ENCODE measurements around the gene PSMB2. TPM values are rescaled to one million over a fixed set of nuclear protein-coding genes. Genes with fewer than 3 reads are reported as not detected.

The PSMB2 gene
- total RNA-seq, 1 donor from 2014 or later = 44.1 TPM

DNA sequence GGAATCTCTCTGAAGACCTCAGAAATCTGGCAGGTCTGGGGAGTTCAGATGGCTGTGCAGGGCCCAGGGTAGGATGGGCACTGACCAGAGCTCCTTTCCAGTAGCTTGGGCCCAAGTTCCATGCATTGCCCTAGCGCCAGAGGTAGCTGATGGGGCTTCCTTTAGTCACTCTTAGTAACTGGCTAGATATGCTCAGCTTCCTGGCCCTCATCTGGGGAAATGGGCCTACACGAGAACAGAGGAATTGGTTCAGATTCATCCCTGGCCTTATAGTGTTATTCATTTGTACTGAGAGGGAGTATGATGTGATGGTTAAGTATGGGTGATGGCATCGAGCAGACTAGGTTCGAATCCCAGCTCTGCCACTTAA lies 15.5 kb upstream of the PSMB2 start:
- TF ChIP-seq, protein P1, sequence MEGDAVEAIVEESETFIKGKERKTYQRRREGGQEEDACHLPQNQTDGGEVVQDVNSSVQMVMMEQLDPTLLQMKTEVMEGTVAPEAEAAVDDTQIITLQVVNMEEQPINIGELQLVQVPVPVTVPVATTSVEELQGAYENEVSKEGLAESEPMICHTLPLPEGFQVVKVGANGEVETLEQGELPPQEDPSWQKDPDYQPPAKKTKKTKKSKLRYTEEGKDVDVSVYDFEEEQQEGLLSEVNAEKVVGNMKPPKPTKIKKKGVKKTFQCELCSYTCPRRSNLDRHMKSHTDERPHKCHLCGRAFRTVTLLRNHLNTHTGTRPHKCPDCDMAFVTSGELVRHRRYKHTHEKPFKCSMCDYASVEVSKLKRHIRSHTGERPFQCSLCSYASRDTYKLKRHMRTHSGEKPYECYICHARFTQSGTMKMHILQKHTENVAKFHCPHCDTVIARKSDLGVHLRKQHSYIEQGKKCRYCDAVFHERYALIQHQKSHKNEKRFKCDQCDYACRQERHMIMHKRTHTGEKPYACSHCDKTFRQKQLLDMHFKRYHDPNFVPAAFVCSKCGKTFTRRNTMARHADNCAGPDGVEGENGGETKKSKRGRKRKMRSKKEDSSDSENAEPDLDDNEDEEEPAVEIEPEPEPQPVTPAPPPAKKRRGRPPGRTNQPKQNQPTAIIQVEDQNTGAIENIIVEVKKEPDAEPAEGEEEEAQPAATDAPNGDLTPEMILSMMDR (IDR thresholded peaks at IDR 0.05) = no peak
- DNase-seq = no peak
- intact Hi-C loops (cut with DNase I) = no loop called here
- no peak for ATAC-seq
- Histone ChIP-seq H3K4me3 (no peak overlapping the region), H3K27me3 (no peaks in the 10 kb centered on the region), H3K36me3 (no peaks in the 10 kb centered on the region), H3K27ac (no peak overlapping the region), H3K4me1 (no peaks in the 10 kb centered on the region), H3K9me3 (no peaks in the 10 kb centered on the region)

DNA sequence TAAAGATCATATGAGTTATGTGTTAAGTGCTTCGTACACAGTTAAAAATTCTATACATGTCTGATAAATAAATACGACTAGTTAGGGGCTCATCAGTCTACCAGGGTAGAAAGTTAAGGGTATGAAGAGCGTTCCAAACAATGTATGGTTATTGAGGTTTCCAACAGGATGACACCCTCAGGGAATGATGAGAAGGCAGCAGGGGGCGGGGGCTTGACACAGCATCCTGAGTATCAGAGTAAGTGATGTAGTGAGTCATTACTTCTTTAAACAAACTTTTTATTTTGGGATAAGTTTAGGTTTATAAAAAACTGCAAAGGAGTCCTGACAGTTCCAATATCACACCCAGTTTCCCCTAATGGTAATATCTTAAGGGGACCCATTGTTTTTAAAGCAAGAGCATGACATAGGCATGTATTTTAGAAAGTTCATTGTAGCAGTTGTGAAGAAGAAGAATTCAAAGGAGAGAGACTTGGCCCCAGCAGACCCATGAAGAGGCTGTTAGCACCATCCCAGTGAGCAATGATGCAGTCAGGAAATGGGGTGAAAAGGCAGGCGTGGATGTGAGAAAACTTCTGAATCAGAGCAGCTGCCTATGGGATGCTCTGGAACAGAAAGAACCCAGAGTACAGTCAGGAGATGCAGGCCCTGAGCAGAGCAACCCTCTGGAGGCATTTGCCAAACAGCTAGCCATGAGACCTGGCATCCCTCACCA lies 15.0 kb upstream of the PSMB2 start:
- intact Hi-C loops (cut with DNase I) = no loop called here
- Histone ChIP-seq H3K4me3 (no peak overlapping the region), H3K9me3 (no peaks in the 10 kb centered on the region), H3K36me3 (no peaks in the 10 kb centered on the region), H3K27me3 (no peaks in the 10 kb centered on the region), H3K4me1 (no peaks in the 10 kb centered on the region), H3K27ac (no peak overlapping the region)
- ATAC-seq (no peak), DNase-seq (no peak)
- TF ChIP-seq, protein P1 (IDR thresholded peaks at IDR 0.05) = no peak

- DNase-seq (no peak), ATAC-seq (no peak)
- Histone ChIP-seq H3K9me3 (no peaks in the 10 kb centered on the region), H3K4me3 (no peak overlapping the region), H3K4me1 (no peaks in the 10 kb centered on the region), H3K27ac (no peak overlapping the region), H3K27me3 (no peaks in the 10 kb centered on the region), H3K36me3 (no peaks in the 10 kb centered on the region)
- TF ChIP-seq, protein P1 (IDR thresholded peaks at IDR 0.05) = no peak
- intact Hi-C loops (cut with DNase I) = no loop called here
Measured at GRCh38 chr1:35655196-35655595, 13.9 kb upstream of the PSMB2 start.

- TF ChIP-seq, protein P1 (IDR thresholded peaks at IDR 0.05) = no peak
- intact Hi-C loops (cut with DNase I) = no loop called here
- no peaks in the 10 kb centered on the region for H3K36me3 ChIP-seq
- no peak for ATAC-seq
- DNase-seq = no peak
- no peaks in the 10 kb centered on the region for H3K27me3 ChIP-seq
- no peaks in the 10 kb centered on the region for H3K4me1 ChIP-seq
- H3K4me3 ChIP-seq = no peak overlapping the region
- H3K9me3 ChIP-seq = no peaks in the 10 kb centered on the region
- H3K27ac ChIP-seq = no peak overlapping the region
Measured at GRCh38 chr1:35650416-35650815, 9.1 kb upstream of the PSMB2 start.

GRCh38 chr1:35646043-35646442 lies 4.7 kb upstream of the PSMB2 start:
- H3K27me3 ChIP-seq = no peaks in the 10 kb centered on the region
- ATAC-seq (no peak), DNase-seq (no peak)
- H3K27ac ChIP-seq = no peak overlapping the region
- H3K9me3 ChIP-seq = no peaks in the 10 kb centered on the region
- intact Hi-C loops (cut with DNase I) = no loop called here
- TF ChIP-seq, protein P1 (IDR thresholded peaks at IDR 0.05) = no peak
- H3K36me3 ChIP-seq = no peaks in the 10 kb centered on the region
- peaks cover 6% of the 10 kb centered on the region for H3K4me1 ChIP-seq
- H3K4me3 ChIP-seq = no peak overlapping the region

DNA sequence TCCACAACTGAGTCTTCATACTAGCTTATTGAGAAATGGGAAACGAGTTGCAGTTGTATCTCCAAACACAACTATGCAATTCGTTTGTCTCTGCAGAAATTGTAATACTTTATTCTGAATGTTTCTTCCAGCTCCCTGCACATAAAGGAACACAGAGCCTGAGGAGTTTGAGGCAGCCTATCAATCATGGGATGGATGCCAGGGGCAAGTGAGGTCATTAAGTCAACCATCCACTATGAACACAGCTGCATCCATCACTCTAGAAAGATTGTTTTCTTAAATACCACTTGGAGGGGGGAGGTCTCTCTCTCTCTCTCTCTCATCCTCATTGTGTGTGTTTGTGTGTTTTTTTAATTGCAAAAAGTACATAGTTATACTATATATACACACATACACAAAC lies 2.9 kb upstream of the PSMB2 start:
- no peak for ATAC-seq
- Histone ChIP-seq H3K27me3 (no peaks in the 10 kb centered on the region), H3K27ac (no peak overlapping the region), H3K36me3 (no peaks in the 10 kb centered on the region), H3K9me3 (no peaks in the 10 kb centered on the region), H3K4me3 (no peak overlapping the region), H3K4me1 (peaks cover 6% of the 10 kb centered on the region)
- no peak for DNase-seq
- intact Hi-C loops (cut with DNase I) = no loop called here
- TF ChIP-seq, protein P1 (IDR thresholded peaks at IDR 0.05) = no peak
